K562 (cell line): ENCODE measurements around the gene S100A2.

Experiments used
- BRF1 ChIP-seq: IDR thresholded peaks from 3 replicates; pipeline ENCODE4 v1.6.1; 2011; ENCODE audit warnings: borderline replicate concordance, mild to moderate bottlenecking; ENCODE audit not compliant: insufficient read length; ENCODE audit errors: extremely low read depth
- CBX8 ChIP-seq: fragments of 200-600 bp; sonication (generic); IDR thresholded peaks from 2 replicates; pipeline ENCODE4 v1.6.1; 2012; ENCODE audit warnings: borderline replicate concordance, mixed run types, low read depth, mild to moderate bottlenecking, moderate library complexity, mixed read lengths, low read length, control low read depth, inconsistent platforms; ENCODE audit not compliant: poor library complexity, severe bottlenecking; ENCODE audit errors: extremely low read depth
- EZH2 ChIP-seq: IDR thresholded peaks from 2 replicates; pipeline ENCODE4 v1.6.1; 2012; ENCODE audit warnings: low read depth, mild to moderate bottlenecking, inconsistent platforms, low read length, borderline replicate concordance
- FOSL1 ChIP-seq: fragments of 200-800 bp; sonication (Bioruptor generic); conservative IDR thresholded peaks from 2 replicates; pipeline ENCODE4 v1.6.1; 2016; ENCODE audit warnings: missing genetic modification characterization, missing compliant biosample characterization
- HDAC2 ChIP-seq: fragments of 450-650 bp; IDR thresholded peaks from 2 replicates; pipeline ENCODE4 v1.6.1; 2016; ENCODE audit warnings: mild to moderate bottlenecking
- KLF16 ChIP-seq: IDR thresholded peaks from 2 replicates; pipeline ENCODE4 v1.6.1; 2016; ENCODE audit warnings: antibody characterized with exemption
- POLR2A ChIP-seq: fragments of 450-650 bp; conservative IDR thresholded peaks from 2 replicates; pipeline ENCODE4 v1.6.1; 2016
- RFX5 ChIP-seq: IDR thresholded peaks from 2 replicates; pipeline ENCODE4 v1.6.1; 2011; ENCODE audit warnings: low read depth, mild to moderate bottlenecking, improper control_type of control experiment, low read length
- TAF1 ChIP-seq: IDR thresholded peaks from 2 replicates; pipeline ENCODE4 v1.6.1; 2011; ENCODE audit warnings: mild to moderate bottlenecking, low read length, moderate library complexity; ENCODE audit not compliant: insufficient read depth, control insufficient read depth, severe bottlenecking; ENCODE audit errors: extremely low read depth
- THRAP3 ChIP-seq: fragments of 450-650 bp; IDR thresholded peaks from 2 replicates; pipeline ENCODE4 v1.6.1; 2016; ENCODE audit warnings: mild to moderate bottlenecking, inconsistent platforms, borderline replicate concordance
- YY1 ChIP-seq, 3 experiments: IDR thresholded peaks; 2 replicates each; pipeline ENCODE4 v1.6.1; 2011; ENCODE audit warnings: low read length in 2 of 3, mild to moderate bottlenecking in 2 of 3, moderate library complexity in 2 of 3, borderline replicate concordance in 1 of 3, control low read depth in 1 of 3, low read depth in 1 of 3; ENCODE audit not compliant: insufficient read depth in 3 of 3, insufficient replicate concordance in 2 of 3, control insufficient read depth in 1 of 3, insufficient read length in 1 of 3; ENCODE audit errors: extremely low read depth in 1 of 3
- TF ChIP-seq, protein P1 (sequence below): sonication (generic); formaldehyde crosslinking; IDR thresholded peaks from 2 replicates; pipeline ENCODE4 v1.8.0; 2023; ENCODE audit warnings: mild to moderate bottlenecking, missing genetic modification reagents
- TF ChIP-seq, protein P2 (sequence below): conservative IDR thresholded peaks from 2 replicates; pipeline ENCODE4 v1.6.1; 2011; ENCODE audit warnings: low read depth, mild to moderate bottlenecking, low read length; ENCODE audit not compliant: control insufficient read depth
- TF ChIP-seq, protein P3 (sequence below), 3 experiments: IDR thresholded peaks in 2 of 3; conservative IDR thresholded peaks in 1 of 3; 2 replicates each; pipeline ENCODE4 v1.5.1; 2011 to 2012; ENCODE audit warnings: low read length in 3 of 3, mild to moderate bottlenecking in 3 of 3, control low read depth in 2 of 3, improper control_type of control experiment in 1 of 3, inconsistent platforms in 1 of 3, low read depth in 1 of 3, mixed read lengths in 1 of 3, moderate library complexity in 1 of 3; ENCODE audit not compliant: insufficient read depth in 2 of 3

DNA sequence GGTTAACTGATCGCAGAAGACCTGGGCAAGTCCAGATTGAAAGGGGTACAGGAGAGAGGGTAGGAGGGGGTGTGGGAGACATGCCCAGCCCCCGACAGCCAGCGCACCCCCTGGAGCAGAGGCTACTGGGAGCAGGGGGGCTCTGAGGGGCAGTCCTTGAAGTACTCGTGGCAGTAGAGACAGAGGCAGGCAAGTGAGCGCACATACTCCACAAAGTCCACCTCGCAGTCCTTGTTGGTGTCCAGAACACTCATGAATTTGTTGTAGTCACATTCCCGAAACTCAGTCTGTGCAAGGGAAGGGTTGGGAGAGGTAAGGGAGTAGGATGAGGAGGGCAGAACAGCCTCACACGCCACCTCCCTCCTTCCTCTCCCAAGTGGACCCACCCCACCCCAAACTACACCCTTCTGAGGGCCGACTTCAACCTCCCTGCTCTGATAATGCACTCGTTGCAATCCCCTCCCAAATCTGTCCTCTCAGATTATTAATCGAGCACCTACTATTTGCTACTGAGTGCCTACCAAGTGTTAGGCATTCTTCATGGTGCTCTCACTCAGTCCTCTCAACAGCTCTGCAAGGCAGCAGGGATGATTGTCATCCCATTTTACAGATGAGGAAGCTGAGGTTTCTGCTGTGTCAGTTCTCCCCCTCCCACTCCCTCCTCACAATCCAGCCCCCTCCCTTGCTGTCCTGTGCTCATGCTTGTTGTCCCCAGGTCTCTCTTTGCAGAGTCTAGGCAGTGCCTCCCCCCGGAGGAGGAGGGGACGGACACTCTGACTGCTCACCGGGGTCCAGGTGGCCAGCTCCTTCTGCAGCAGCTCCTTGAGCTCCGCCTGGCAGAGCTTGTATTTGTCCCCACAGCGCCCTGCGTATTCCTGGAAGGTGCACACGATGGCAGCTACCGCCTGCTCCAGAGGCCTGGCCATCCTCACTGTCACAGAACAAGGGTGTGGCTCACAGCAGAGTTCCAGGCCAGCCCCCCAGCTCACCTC, 17.8 kb downstream of the S100A2 start:
- TF ChIP-seq KLF16 (no peak), POLR2A (no peak), FOSL1 (tag) (no peak), RFX5 (no peak), YY1 (IDR thresholded peaks at IDR 0.05; ENCODE audit: borderline replicate concordance in 1 of 3, control insufficient read depth in 1 of 3, extremely low read depth in 1 of 3, insufficient read depth in 3 of 3, insufficient read length in 1 of 3, insufficient replicate concordance in 2 of 3, low read depth in 1 of 3, low read length in 2 of 3) (no peak), TAF1 (no peak), HDAC2 (peak; percentile 69), BRF1 (no peak), CBX8 (no peak), THRAP3 (no peak), EZH2 (no peak)
- TF ChIP-seq, protein P1, sequence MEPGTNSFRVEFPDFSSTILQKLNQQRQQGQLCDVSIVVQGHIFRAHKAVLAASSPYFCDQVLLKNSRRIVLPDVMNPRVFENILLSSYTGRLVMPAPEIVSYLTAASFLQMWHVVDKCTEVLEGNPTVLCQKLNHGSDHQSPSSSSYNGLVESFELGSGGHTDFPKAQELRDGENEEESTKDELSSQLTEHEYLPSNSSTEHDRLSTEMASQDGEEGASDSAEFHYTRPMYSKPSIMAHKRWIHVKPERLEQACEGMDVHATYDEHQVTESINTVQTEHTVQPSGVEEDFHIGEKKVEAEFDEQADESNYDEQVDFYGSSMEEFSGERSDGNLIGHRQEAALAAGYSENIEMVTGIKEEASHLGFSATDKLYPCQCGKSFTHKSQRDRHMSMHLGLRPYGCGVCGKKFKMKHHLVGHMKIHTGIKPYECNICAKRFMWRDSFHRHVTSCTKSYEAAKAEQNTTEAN (CRISPR knock-in tag), result no peak
- TF ChIP-seq, protein P2, sequence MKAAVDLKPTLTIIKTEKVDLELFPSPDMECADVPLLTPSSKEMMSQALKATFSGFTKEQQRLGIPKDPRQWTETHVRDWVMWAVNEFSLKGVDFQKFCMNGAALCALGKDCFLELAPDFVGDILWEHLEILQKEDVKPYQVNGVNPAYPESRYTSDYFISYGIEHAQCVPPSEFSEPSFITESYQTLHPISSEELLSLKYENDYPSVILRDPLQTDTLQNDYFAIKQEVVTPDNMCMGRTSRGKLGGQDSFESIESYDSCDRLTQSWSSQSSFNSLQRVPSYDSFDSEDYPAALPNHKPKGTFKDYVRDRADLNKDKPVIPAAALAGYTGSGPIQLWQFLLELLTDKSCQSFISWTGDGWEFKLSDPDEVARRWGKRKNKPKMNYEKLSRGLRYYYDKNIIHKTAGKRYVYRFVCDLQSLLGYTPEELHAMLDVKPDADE, result no peak
- TF ChIP-seq, protein P3, sequence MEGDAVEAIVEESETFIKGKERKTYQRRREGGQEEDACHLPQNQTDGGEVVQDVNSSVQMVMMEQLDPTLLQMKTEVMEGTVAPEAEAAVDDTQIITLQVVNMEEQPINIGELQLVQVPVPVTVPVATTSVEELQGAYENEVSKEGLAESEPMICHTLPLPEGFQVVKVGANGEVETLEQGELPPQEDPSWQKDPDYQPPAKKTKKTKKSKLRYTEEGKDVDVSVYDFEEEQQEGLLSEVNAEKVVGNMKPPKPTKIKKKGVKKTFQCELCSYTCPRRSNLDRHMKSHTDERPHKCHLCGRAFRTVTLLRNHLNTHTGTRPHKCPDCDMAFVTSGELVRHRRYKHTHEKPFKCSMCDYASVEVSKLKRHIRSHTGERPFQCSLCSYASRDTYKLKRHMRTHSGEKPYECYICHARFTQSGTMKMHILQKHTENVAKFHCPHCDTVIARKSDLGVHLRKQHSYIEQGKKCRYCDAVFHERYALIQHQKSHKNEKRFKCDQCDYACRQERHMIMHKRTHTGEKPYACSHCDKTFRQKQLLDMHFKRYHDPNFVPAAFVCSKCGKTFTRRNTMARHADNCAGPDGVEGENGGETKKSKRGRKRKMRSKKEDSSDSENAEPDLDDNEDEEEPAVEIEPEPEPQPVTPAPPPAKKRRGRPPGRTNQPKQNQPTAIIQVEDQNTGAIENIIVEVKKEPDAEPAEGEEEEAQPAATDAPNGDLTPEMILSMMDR (IDR thresholded peaks at IDR 0.05 in 2 of 3, conservative IDR thresholded peaks at IDR 0.05 in 1 of 3; ENCODE audit: insufficient read depth in 2 of 3, low read depth in 1 of 3, low read length in 3 of 3), result no peak
